ENCODE results near the gene AFDN.

Gene AFDN

DNA sequence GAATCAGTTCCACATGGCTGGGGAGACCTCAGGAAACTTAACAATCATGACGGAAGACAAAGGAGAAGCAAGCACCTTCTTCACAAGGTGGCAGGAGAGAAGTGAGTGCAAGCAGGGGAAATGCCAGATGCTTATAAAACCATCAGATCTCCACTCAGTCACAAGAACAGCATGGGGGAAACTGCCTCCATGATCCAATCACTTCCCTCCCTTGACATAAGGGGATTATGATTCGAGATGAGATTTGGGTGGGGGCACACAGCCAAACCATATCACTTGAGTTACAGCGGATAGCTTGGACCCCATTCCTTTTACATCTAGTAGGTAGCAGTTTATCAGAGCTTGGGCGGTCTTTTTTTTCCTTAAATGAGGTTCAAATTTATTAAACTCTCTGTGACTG, 19.1 kb downstream of the AFDN start:
- DNase-seq, result no peak

DNA sequence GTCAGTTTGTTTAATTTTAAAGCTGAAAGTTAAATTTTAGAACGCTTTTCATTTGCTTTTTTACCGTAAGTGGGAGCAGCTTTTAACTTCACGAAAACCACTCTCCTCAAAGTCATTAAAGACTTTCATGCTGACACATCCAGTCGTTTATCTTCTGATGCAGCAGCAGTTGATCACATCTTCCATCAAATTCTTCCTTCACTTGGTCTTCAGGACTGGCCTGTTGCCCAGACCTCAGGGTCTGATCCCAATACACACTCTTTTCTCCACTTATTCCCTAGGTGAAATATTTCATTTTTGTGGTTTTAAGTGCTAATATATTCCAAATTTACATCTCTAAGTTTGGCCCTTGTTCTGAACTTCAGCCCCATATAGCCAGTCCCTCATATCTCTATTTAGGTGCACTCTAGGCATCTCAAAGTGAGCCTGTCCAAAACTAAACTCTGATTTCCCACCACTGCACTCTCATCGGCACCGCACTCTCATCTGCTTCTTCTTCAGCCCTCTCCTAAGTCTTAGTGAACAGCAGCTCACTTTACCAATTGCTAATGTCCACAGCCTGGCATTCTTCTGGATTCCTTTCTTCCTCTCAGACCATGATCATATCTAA, 20.4 kb downstream of the AFDN start:
- DNase-seq, result no peak

DNA sequence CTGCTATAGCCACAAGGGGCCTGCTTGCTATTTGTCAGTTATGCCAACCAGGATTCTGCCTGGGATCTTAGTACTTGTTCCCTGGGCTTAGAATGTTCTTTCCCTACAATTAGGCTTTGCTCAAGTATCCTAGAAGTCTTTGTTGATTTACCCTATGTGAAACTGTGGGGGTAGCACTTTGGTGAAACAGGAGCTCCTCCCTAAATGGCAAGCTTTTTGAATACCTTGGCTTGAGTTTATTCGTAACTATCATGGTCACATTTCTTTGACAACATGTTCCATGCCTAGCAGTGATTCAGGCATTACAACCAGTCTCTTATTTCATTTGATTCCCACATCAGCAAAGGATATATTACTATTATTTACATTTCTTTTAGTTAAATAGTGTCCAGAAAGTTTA, 21.2 kb downstream of the AFDN start:
- DNase-seq, result no peak

DNA sequence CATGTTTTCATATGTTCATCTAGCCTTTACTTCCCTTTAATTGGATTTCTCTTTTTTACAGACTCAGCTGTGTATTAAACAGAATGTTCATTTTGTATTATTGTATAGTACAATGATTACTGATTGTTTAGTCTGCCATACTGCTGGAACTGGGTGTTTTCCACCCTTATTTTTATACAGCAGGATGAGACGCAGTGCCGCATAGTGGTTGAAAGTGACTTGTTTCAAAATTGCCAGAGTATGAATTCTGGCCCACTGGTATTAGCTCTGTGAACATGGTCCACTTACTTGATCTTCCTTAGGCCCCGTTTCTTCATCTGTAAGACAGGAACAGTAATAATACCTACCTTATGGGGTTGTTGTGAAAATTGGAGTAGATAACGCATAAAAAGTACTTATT, 22.1 kb downstream of the AFDN start:
- DNase-seq, result no peak

DNA sequence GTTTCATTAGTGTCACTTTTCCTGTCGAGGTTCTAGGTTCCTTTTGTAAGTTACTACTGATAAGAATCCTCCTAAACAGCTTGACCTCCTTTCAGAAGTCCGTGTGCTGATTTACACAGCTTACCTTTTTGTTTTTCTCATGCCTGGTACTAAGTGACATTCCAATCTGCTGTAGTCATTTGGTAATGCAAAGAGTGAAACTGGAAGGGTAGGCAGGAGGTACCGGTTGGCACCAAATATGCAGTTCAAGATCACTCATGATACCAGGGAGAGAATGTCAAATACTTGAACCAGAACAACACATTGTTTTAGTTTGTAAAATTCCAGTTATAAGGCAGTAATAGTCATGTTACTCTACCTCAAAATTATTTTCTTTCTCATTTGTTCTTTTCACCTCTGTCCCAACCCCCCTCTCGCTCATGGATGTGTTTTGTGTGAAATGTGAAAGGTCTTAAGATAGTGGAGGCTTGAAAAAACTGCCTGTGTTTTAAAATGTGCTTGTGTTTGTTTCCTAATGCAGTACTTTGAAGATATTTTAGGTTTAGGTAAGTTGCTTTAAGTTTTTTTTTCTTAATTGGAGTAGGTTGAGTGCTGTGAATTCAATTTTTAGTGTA, 23.2 kb downstream of the AFDN start:
- no peak for DNase-seq

DNA sequence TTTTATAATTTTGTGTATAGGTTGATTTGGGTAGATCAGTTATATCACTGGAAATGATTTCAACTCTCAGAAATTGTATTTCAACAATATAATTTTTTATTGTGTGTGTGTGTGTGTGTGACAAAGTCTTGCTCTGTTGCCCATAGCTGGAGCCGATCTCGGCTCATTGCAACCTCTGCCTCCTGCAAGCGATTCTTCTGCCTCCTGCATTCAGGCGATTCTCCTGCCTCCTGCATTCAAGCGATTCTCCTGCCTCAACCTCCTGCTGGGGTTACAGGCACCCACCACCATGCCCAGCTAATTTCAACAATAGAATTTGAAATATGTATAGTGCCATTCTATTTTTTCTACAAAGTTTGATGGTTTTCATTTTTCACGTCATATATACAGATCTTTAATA, 24.1 kb downstream of the AFDN start:
- no peak for DNase-seq

DNA sequence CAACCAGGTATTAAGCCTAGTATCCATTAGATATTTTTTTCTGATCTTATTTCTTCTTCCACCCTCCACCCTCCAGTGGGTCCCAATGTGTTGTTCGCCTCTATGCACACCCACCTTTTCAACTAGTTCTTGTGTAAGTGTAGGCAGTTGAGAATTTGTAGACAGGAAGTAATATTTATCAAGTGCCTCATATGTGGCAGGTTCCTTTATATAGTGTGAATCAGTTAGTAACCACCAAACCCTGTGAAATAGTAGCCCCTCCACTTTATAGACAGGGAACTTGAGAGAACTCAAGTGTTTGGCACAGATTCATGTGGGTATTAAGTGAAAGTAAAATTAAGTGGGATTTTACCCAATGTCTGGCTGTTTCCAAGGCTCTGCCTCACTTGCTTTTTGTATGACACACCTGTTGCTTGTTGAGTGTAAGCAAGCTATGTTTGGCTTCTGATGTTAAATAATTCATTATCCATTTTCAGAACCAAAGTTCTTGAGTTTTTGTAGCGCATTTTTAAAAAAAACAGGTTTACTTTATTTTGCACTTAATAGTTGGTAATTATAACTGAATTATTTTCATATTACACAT, 24.8 kb downstream of the AFDN start:
- DNase-seq, result no peak

DNA sequence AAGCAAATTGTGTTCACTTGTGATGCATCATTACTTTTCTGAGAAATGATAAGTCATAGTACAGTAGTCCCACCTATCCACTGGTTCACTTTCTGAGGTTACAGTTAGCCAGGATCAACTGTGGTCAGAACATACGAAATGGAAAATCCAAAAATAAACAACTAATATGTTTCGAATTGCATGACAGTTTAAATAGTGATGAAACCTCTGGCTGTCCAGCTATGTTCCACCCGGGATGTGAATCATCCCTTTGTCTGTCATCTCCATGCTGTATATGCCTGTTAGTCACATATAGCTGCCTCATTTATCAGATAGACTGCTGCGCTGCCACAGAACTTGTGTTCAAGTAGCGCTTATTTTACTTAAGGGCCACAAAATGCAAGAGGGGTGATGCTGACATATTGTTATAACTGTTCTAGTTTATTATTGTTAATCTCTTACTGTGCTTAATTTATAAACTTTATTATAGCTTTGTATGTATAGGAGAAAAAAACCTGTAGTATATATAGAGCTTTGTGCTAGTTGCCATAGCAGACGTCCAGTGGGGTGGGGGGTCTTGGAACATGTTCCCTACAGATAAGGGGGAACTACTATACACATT, 29.2 kb downstream of the AFDN start:
- no peak for DNase-seq

DNA sequence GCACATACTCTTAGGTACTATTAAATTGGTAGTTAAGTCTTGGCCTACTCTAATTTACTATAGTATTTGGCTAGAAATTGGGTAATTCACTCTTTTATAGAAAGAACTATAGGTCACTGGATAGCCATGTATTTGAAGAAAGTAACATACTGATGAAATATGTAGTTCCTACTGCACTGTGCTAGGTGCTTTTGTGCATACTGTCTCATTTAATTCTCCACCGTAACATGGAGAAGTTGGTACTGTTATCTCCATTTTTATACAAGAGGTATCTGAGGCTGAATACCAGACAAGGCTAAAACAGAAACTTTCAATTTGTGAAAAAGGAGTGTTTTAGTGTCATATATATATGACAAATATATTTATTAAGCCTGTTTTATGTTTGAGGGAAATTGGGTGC, 29.8 kb downstream of the AFDN start:
- DNase-seq, result no peak

DNA sequence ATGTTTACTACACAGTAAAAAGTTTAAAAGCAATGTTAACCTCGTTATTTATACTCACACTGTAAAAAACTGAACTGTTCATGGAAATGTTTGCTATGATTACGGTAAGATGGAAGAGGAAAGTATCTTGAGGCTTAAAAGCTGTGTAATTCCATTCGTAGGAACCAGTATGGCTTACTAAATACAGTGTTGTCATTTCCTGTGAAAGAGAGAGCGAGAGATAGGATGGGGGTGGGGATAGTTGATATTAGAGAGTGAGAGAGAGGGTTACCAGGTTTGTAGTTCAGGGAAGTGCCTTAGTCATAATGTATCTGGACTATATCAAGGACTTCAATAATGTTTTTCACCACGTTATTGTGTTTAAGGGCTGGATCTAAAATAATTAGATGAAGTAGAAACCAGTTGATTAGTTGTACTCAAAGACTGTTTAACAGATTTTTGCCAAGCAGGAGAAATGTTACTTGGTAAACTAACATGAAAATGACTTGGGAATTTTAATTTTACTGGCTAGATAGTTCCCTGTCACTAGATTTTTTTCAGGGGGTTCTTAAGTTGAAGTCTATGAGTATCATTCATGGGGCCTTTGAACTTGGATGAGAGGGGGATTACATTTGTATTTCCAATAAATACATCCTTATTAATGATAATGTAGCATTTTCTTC, 30.4 kb downstream of the AFDN start:
- no peak for DNase-seq

DNA sequence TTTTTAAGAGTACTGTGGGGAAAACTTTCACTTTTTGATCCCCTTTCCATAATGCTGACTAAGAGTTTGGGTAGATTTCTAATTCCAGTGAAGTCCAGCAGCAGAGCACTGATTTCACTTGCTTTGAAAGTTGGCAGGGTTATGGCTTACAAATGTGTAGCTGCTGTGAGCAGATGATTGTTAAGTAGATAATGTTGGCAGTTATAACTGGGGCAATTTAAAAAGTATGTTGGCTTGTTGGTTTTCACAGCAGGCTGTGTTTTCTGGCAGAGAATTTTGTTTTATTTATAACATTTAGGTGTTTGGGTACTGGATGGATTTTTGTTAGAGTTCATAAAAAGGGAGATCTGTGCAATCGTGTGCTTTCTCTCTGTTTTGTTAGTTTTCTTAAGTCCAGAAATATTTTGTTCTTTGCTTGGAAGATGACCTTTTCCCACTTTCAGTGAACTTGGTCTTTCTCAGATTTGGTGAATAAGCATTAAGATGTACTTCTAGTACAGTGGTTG, 31.4 kb downstream of the AFDN start:
- no peak for DNase-seq

DNA sequence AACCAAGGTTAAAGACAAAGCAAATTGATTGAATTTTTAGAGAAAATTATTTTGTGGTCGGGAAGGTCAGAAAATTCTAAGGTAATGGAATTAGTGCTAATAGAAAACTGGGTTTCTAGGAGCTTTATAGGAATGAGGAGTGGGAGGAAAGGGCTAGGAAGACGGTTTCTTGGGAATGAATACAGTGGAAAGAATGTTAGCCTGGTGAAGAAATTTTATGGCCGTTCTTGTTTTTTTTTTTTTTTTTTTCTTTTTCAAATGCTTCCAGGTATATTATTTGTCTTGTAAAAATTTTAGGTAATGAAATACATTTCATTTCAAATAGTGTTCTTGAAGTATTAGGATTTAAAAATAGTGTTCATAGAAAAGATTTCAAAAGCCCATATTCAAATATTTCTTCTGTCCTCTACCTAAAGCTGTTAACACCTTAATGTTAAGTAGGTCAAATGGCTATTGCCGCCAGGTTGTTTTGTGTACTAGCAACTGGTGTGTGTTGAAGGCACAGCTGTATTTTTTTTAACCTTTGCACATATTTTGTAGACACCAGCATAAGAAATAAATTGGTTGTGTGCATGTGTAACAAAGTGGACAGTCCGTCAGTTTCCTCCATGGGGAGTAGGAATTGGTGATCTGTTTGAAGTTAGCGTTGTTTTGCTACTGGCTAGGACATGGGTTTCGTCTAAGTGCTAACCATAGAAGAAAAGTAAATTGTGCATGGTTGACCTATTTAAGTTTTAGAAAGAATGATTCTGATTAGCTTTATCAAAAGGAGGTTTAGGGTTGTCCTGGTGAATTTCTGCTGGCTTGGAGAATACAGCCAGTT, 32.3 kb downstream of the AFDN start:
- no peak for DNase-seq

DNA sequence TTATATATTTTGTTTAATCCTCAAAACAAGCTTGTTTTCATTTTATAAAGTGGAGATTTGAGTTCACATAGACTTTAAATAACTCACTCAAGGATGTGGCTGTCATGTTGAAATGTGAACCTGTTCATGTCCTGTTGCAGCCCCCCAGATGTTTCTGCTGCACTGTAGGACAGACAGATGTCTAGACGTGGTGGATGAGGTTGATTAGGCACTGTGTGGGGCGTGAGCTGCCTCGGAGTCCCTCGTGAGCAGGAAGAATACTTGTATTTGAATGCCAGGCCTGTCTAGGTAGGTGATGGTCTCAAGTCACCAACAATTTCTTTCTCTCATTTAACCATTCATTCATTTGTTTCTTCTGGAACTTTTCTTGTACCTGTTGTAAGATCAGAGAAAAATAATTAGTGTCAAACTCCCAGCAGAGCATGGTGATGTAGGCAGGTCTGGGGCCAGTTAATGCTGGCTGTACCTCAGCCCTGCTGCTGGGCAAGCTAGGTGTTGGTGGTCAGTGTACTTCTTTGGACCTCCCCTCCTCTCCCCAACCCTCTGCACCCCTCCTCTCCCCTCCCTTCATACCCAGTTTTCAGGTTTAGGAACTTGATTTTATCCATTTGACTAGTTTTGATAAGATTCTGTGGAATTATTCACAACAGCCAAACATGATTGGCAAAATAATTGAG, 34.0 kb downstream of the AFDN start:
- no peak for DNase-seq

DNA sequence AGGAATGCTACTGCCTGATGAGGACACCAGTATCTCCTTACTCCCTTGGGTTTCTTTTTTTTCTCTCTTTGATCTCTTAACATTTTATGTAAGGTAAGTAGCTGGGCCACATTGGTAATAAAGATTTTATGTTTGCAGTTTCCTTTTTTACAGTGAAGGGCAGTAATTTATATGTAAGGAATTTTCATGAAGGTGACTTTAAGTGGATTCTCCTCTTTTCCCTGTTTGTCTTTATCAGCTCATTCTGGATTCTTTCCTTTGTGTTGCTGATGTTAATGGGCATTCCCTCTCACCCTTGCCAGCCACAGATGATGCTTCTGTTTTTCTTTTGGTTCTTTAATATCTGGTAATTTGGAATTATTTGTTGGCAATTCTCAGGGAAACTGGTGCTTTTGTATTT, 34.7 kb downstream of the AFDN start:
- no peak for DNase-seq

DNA sequence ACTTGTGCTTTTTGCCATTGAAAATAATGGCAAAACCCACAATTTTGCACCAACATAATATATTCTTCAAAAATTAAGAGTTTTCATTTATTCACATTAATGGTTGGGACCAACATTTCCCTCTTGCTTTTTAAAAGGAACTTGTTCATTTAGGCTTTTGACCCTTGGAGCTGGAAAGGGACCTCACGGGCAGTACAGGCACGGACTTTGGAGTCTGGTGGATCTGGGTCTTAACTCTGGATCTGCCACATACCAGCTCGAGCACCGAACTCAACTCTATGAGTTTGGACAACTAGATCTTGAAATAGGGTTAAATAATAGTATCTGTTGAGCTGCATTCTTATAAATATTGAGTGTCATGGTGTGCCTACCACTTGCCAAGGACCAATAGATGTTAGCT, 37.2 kb downstream of the AFDN start:
- DNase-seq, result no peak

DNA sequence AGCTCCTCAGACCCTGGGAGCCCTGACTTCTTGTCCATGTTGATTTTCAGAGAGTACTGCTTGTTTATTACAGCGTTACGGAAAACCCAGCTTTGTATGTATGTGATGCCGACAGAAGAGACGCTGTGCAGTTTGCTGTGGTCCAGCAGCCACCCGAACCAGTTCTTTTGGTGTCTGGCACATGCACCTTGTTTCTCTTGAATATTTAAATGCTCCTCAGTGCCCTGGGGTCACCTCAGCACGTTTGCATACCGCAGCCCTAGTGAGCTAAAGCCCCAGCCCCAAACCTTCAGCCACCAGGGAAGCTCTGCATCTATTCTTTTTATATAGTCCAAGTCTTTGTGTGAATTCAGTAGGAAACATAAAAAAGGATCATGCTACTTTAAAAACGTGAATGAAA, 39.9 kb downstream of the AFDN start:
- DNase-seq, result no peak

DNA sequence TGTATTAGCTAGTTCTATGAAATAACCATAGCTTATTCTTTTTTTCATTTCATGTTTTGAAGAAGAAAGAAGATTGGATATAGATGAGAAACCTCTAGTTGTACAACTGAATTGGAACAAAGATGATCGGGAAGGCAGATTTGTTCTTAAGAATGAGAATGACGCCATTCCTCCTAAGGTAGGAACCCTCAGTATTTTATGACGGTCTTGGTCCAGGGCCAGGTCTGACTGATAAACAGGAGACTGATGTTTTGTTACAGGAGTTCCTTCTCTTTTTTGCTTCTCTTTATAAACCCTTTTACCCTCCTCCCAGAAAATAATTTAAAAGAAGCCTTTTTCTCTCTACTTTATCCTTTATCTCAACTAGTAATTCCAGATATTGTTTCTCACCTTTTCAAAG, 43.6 kb downstream of the AFDN start:
- no peak for DNase-seq

DNA sequence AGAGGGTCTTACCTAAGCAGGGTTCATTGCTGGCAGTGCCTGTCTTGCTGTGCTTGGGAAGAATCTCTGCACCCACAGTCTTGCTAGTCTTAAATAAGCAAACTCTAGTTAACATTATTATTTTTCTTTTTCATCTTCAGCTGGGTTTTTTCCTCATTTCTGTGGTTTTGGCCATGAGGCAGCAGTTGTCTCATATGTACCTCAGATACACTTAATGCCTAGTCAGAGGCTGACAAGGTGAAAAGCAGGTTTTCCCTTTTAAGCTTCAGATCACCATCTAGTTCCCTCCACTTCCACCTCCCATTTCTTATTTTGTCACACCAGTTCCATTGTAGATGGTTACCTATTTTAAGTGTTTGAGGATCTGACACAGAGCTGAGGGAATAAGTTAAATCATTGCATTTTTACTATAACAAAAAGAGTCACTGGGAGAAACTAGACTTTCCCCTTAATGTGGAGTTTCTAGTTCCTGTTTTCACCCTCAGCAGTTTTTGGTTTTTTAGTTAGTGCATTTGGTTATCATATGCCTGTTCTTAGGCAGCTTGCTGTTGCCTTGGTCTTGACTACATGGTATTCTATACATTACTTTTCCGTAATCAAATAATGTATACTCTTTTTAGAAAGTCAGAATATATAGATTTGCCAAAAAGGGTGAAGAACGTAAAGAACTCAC, 46.0 kb downstream of the AFDN start:
- DNase-seq, result no peak

DNA sequence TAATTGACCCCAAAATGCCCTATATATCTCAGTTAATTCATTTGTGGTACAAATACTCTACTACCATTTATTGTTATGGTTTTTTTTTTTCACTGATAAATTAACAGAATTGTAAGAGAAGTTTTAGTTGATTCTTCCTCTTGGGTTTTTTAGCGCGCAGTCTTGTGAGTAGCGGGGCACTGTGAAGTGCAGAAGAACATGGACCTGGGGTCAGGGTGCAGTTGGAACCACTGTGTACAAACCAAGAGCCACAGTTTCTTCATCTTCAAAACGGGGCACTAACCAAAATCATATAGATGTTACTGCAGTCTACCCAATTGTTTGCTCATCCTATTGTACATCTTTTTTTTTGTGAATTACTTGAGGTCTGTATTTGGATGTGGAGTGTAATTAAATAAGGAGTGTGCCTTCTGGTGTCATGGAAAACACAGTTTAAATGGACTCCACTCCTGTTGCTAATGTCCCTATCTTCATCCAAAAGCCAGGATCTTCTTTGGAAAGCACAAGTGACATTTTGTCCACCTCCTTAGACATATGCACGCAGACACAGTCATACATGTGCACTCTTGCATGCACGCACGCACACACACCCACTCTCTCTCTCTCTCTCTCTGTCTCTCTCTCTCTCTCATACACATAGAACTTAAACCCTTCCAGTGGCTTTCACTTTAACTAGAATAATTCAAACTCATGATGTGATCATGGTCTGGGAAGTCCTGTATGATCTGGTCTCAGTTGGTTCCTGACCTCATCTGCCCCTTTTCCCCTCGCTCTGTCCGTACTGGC, 51.5 kb downstream of the AFDN start:
- no peak for DNase-seq

DNA sequence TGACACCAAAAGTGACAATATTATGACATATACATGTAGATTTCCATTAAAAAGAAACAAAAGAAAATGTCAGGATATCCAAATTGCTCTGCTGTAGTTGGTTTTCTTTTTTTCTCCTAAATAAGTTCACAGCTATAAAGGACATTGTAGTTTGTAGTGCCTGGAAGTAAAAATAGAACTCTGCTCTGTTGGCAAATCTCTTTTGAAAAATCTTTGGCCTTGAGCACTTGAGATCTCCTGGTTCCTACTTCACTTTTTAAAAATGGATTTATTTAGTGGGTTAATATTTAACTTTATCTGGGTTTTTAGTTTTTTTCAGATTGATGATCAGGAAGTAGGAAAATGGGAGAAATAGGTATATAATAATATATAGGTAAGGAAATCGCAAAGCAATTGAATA, 52.9 kb downstream of the AFDN start:
- no peak for DNase-seq

DNA sequence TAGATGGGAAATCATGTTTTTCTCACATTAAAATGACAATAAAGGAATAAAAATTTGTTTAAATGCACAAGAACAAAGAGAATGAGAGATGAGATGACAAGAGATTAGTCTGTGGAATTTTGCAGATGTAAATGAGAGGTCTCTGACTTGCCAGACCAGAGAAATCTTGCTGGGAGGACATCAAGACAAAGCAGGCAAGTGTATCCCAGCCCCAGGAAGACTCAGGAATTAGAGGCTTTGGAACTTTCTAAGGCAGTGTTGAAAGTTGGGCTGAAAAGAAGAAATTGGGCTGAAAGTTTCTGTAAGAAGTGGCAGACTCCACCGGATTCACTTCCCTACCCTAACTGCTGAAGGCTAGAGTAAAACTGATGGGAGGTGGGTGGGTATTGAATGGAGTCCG, 54.6 kb downstream of the AFDN start:
- no peak for DNase-seq
